Measurements from ENCODE around the gene ERGIC1. TPM values are rescaled to one million over a fixed set of nuclear protein-coding genes. Genes with fewer than 3 reads are reported as not detected.

ERGIC1 gene
- polyA plus RNA-seq, 1 donor from 2014 or later: 59.1 TPM

DNA sequence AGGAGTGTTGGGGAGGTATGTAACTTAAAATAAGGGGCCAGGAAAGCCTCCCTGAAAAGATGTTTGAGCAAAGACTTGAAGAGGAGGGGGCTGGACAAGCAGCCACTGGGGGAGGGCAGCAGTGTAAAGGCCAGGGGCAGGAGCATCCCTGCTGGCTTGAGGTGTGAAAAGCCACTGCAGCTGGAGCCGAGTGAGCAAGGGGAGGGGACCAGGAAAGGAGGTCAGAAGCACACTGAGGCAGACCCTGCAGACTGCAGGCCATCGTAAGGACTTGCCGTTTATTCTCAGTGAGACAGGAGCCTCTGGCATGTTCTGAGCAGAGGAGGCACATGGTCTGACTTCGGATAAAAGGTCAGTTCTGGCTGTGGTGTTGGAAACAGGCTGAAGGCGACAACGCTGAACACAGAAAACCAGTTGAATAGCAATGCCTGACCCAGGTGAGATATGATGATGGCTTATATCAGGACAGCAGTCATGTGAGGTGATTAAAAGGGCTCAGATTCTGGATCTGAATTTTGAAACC lies 10.2 kb upstream of the ERGIC1 start:
- TF ChIP-seq EP300 (conservative IDR thresholded peaks at IDR 0.05; ENCODE audit: poor library complexity, severe bottlenecking) (no peak), POLR2AphosphoS5 (IDR thresholded peaks at IDR 0.05) (no peak), SMC3 (conservative IDR thresholded peaks at IDR 0.05; ENCODE audit: poor library complexity) (no peak), TAF1 (IDR thresholded peaks at IDR 0.05; ENCODE audit: low read depth) (no peak), MXI1 (conservative IDR thresholded peaks at IDR 0.05; ENCODE audit: poor library complexity, severe bottlenecking) (no peak)
- TF ChIP-seq, protein P1, sequence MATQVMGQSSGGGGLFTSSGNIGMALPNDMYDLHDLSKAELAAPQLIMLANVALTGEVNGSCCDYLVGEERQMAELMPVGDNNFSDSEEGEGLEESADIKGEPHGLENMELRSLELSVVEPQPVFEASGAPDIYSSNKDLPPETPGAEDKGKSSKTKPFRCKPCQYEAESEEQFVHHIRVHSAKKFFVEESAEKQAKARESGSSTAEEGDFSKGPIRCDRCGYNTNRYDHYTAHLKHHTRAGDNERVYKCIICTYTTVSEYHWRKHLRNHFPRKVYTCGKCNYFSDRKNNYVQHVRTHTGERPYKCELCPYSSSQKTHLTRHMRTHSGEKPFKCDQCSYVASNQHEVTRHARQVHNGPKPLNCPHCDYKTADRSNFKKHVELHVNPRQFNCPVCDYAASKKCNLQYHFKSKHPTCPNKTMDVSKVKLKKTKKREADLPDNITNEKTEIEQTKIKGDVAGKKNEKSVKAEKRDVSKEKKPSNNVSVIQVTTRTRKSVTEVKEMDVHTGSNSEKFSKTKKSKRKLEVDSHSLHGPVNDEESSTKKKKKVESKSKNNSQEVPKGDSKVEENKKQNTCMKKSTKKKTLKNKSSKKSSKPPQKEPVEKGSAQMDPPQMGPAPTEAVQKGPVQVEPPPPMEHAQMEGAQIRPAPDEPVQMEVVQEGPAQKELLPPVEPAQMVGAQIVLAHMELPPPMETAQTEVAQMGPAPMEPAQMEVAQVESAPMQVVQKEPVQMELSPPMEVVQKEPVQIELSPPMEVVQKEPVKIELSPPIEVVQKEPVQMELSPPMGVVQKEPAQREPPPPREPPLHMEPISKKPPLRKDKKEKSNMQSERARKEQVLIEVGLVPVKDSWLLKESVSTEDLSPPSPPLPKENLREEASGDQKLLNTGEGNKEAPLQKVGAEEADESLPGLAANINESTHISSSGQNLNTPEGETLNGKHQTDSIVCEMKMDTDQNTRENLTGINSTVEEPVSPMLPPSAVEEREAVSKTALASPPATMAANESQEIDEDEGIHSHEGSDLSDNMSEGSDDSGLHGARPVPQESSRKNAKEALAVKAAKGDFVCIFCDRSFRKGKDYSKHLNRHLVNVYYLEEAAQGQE (IDR thresholded peaks at IDR 0.05; ENCODE audit: borderline replicate concordance): no peak
- Histone ChIP-seq H3K9me2 (ENCODE audit: insufficient read depth, low read length) (no peaks in the 10 kb centered on the region), H3K4me2 (ENCODE audit: low read length) (no peak overlapping the region), H3F3A (ENCODE audit: insufficient read depth, low read length, poor library complexity, severe bottlenecking) (no peaks in the 10 kb centered on the region), H3K4me3 (ENCODE audit: low read length) (no peak overlapping the region), H3K36me3 (ENCODE audit: insufficient read depth, low read length) (no peaks in the 10 kb centered on the region), H3K27ac (ENCODE audit: low read length) (no peak overlapping the region), H3K9ac (ENCODE audit: low read length) (no peak overlapping the region), H2AFZ (ENCODE audit: low read depth, low read length) (no peak overlapping the region), H3K79me2 (replicated peaks; ENCODE audit: insufficient read depth, low read length) (no peaks in the 10 kb centered on the region), H3K9me3 (ENCODE audit: low read length) (no peaks in the 10 kb centered on the region), H4K20me1 (ENCODE audit: insufficient read depth) (no peaks in the 10 kb centered on the region), H3K27me3 (ENCODE audit: insufficient read depth, low read depth, low read length) (no peaks in the 10 kb centered on the region)

DNA sequence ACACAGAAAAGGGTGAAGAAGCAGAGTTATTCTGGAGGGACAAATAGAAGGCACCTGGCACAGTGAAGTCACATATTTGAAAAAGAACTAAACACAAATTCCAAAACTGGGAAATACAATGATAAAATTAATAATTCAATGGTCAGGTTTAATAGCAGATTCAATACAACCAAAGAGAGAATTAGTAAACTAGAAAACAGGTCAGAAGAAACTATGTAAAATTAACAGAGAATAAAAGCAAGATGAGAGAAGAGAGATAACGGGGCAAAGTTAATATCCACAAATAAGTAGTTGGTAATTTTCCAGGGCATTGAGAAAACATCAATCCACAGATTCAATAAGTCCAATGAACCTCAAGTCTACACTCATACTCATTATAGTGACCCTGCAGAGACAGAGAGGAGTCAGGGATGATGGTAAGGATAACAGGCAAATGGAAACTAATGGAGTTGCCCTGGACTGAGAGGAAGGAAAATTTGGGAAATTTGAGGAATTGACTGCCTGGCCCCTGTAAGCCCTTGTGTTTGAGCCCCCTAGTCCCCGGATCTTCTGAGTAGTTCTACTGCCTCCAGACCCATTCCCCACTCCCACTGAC lies 8.3 kb upstream of the ERGIC1 start:
- Histone ChIP-seq H2AFZ (ENCODE audit: low read depth, low read length) (no peak overlapping the region), H3K9me3 (ENCODE audit: low read length) (no peaks in the 10 kb centered on the region), H3K4me2 (ENCODE audit: low read length) (no peak overlapping the region), H4K20me1 (ENCODE audit: insufficient read depth) (no peaks in the 10 kb centered on the region), H3K27ac (ENCODE audit: low read length) (no peak overlapping the region), H3K79me2 (replicated peaks; ENCODE audit: insufficient read depth, low read length) (no peaks in the 10 kb centered on the region), H3F3A (ENCODE audit: insufficient read depth, low read length, poor library complexity, severe bottlenecking) (no peaks in the 10 kb centered on the region), H3K4me3 (ENCODE audit: low read length) (no peak overlapping the region), H3K9me2 (ENCODE audit: insufficient read depth, low read length) (no peaks in the 10 kb centered on the region), H3K9ac (ENCODE audit: low read length) (no peak overlapping the region), H3K27me3 (ENCODE audit: insufficient read depth, low read depth, low read length) (no peaks in the 10 kb centered on the region), H3K36me3 (ENCODE audit: insufficient read depth, low read length) (no peaks in the 10 kb centered on the region)
- TF ChIP-seq MXI1 (conservative IDR thresholded peaks at IDR 0.05; ENCODE audit: poor library complexity, severe bottlenecking) (no peak), EP300 (conservative IDR thresholded peaks at IDR 0.05; ENCODE audit: poor library complexity, severe bottlenecking) (no peak), RAD21 (conservative IDR thresholded peaks at IDR 0.05) (no peak), SMC3 (conservative IDR thresholded peaks at IDR 0.05; ENCODE audit: poor library complexity) (no peak), POLR2AphosphoS5 (IDR thresholded peaks at IDR 0.05) (no peak), EZH2 (IDR thresholded peaks at IDR 0.05; ENCODE audit: borderline replicate concordance, insufficient read depth, low read length, poor library complexity, severe bottlenecking) (no peak), TAF1 (IDR thresholded peaks at IDR 0.05; ENCODE audit: low read depth) (no peak)
- TF ChIP-seq, protein P2, sequence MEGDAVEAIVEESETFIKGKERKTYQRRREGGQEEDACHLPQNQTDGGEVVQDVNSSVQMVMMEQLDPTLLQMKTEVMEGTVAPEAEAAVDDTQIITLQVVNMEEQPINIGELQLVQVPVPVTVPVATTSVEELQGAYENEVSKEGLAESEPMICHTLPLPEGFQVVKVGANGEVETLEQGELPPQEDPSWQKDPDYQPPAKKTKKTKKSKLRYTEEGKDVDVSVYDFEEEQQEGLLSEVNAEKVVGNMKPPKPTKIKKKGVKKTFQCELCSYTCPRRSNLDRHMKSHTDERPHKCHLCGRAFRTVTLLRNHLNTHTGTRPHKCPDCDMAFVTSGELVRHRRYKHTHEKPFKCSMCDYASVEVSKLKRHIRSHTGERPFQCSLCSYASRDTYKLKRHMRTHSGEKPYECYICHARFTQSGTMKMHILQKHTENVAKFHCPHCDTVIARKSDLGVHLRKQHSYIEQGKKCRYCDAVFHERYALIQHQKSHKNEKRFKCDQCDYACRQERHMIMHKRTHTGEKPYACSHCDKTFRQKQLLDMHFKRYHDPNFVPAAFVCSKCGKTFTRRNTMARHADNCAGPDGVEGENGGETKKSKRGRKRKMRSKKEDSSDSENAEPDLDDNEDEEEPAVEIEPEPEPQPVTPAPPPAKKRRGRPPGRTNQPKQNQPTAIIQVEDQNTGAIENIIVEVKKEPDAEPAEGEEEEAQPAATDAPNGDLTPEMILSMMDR (IDR thresholded peaks at IDR 0.05; ENCODE audit: poor library complexity, severe bottlenecking): no peak
- TF ChIP-seq, protein P1 (IDR thresholded peaks at IDR 0.05; ENCODE audit: borderline replicate concordance): no peak
